GM19324 (cell line): Measurements from ENCODE around the gene DNAAF9.
A peak's percentile ranks its signal among the peaks of the same experiment; 100 is the strongest.
"Not testable (repeated sequence)": the region's sequence is repeated elsewhere in the genome, so short reads cannot be mapped to it uniquely, and the experiment has no call there.

Experiments used
- ATAC-seq: cut with Tn5 transposase; IDR thresholded peaks from one replicate; pipeline ENCODE4 v1.9.1; 2021; ENCODE audit warnings: mild to moderate bottlenecking, moderate library complexity; ENCODE audit not compliant: unreplicated experiment, low FRiP score

Gene DNAAF9

DNA sequence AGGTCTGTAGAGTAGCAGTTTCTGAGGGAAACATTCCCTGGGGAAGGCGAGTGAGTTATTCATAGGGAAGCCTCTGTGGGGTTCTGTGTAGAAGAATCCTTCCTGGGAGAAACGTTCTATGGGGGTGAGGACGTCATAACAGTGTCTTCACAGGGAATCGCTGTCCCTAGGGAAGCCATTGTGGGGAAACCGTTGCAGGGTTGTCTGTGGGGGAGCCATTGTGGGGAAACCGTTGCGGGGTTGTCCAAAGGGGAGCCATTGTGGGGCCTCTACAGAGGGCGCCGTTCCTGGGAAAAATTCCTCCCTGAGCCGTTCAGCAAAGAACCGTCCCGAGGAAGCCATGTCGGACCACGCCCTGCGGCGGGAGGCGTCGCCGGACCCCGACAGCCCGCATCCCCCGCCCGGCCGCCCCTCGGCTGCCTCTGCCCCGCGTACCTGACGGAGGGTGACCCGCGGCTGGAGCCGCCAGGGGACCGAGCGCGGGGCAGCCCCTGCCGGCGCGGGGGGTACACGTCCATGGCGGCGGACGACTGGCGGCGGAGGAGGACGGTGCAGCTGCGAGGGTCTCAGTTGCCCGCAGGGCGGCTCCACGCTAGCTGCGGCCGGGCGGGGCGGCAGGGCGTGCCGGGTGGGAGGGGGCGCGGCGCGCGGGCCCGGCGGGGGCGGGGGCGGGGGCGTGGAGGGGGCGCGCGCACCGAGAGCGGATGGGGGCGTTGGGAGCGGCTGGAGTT lies at the start of gene DNAAF9:
DNAAF9 (minus strand) TSS at position 630 of the 731 bp plus-strand sequence; CDS start at position 518, 112 bp downstream.
- no peak for ATAC-seq

DNA sequence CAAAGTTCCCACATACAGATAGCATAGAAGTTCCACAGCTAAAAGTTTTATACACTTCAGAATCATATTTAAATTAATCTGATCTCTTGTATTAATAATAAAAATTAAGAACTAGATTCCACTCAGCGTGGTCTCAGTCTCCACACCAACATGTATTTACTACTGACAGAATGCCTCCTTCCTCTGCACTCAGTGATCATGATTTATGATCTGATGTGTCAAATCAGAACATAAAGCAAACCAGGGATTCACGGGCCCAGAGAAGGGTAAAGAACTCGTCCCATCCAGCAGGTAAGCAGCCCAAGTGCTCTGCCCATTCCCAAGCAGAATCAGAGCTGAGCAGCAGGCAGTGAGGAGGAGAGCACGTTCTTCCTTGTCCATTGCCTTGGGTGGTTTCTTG lies 49.2 kb upstream of the DNAAF9 start:
- no peak for ATAC-seq

DNA sequence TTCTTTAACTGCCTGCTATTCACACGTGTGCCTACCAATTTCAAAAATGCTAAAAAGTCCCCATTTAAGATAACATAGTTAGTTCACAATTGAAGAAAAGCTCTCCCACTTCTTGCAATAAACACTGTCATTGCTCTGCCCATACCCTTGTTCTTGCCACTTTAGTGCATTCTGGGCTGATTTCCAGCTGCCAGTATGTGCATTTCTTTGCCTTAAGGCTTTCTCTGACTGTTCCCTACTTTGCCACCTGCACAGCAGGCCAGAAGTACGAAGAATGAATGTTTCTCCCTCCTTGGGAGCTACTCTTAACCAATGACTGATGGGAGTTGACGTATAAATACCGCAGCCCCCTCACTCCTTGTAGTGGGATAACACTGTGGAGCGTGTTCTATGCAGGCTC lies 47.4 kb upstream of the DNAAF9 start:
- ATAC-seq = no peak

DNA sequence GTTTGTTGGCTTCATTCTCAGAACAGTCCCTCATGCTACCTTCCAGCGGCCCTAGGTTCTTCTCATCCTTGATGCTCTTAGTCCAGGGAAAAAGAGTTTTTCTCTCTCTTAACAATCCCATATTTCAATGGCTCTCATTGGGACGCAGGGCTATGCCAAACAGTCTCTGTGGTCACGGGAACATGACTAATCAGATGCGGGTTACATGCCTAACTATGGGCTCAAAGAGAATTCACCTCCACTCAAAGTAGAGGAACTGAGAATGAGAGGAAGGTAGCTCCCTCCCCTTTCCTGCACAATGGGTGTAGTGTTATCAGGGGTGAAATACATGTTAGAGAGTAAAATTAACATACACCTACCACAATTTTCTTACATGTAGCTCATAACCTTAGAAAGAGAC lies 45.2 kb upstream of the DNAAF9 start:
- ATAC-seq = no peak

DNA sequence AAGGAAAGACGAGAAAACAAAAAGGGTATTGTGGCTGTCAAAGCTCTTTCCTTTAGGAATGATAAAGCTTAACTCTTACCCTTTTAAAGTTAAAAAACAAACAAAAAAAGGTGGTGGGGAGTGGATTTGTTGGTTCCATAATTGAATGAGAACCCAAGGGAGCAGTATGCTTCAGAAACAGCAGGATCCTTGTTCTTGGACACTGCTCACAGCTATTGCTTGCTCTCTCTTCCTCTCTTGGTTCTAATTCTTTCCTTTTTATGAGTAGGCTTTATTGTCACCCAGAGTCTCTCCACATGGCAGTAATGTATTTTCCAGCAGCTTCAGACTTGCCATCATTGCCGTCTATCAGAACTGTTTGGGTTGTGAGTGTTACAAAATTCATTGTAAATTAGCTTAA lies 44.7 kb upstream of the DNAAF9 start:
- no peak for ATAC-seq

DNA sequence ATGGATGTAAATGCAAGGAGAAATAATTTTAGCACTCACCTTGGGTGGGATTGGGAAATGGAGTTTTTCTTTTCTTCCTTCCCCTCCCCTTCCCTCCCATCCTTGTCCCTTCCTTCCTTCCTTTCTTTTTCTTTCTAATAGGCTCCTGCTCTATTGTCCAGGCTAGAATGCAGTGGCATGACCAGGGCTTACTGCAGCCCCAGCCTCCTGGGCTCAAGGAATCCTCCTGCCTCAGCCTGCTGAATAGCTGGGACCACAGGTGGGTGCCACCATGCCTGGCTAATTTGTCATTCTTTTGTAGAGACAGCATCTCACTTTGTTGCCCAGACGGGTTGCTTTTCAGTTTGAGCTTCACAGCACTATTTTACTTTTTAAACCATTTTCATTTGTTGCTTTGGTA lies 41.9 kb upstream of the DNAAF9 start:
- no peak for ATAC-seq

DNA sequence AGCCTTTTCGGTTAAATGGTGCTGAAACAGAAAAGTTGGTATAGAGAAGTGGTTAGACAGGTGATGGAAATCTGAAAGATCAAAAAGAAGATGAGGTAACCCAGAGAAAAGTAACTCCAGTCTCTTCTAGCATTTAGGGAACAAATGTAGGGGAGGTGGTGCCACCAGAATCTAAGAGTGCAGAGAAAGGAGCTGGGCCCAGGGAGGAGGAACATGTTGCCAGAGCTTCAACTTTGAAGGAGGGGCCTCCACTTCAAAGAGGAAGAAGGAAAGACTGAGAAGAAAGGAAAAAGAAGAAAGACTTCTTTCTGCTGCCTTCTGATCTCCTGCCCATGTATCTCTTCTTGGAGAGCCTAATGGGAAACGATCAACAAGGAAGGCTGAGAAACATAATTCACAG lies 39.9 kb upstream of the DNAAF9 start:
- no peak for ATAC-seq

DNA sequence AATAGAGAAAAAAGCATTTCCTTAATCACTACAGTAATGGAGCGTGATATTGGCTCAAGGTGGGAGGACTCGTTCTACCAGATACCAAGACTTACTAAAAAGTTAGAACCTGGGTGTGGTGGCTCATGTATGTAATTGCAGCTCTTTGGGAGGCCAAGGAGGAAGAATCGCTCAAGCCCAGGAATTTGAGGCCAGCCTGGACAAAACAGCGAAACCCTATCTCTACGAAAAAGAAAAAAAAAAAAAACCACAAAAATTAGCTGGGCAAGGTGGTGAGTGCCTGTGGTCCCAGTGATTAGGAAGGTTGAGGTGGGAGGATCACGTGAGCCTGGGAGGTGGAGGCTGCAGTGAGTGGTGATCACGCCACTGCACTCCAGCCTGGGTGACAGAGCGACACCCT lies 39.3 kb upstream of the DNAAF9 start:
- ATAC-seq = no peak

DNA sequence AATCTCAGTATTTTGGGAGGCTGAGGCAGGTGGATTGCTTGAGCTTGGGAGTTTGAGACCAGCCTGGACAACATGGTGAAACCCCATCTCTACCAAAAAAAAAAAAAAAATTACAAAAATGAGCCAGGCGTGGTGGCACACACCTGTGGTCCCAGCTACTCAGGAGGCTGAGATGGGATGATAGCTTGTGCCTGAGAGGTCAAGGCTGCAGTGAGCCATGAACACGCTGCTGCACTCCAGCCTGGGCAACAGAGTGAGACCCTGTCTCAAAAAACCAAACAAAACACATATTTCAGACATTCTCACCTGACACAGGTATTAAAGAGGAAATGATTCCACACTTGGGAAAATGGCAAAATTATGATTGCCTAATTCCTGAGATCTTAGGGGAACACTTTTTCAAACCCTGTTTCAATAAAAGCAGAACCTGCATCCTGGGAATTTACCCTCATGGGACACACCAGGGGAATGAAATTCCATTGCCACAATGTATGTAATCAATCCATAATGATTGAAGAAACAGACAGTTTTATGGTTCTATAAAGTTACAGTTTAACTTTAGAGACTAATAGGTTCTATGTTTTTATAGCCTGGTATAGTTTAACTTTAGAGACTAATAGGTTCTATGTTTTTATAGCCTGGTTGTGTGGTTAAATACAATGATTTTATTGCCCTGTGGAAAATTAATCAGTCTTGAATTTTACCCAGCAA lies 29.6 kb upstream of the DNAAF9 start:
- ATAC-seq = no peak

DNA sequence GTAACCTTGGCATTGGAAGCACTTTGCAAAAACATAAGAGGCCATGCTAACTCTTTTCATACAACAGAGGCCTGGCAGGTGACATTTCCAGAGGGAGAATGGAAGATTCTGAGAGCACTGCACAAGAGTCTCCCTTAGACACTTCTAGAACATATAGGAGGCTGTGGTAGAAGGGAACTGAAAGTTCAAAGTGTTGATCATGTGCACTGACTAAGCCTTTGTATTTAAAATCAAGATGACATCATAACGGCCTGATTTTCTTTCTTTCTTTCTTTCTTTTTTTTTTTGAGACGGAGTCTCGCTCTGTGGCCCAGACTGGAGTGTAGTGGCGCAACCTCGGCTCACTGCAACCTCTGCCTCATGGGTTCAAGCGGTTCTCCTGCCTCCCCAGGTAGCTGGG lies 26.8 kb upstream of the DNAAF9 start:
- ATAC-seq = no peak

DNA sequence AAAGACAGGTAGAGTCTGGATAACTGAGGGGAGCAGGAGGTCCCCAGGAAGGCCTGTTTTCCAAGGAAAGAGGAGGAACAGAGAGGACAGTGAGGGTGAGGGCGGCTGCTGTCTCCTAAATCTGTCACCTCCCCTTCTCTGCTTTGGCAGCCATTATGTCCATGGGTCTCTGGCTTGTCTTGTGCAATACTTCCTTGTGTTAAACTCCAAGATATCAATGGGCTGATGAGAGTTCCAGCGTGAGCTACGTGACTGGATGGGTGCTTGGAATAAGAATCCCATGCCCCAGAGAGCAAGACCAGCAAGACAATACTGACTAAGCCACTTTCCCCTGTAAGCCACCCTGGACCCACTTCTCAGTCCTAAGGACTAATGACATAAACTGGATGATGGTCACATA lies 26.3 kb upstream of the DNAAF9 start:
- no peak for ATAC-seq

DNA sequence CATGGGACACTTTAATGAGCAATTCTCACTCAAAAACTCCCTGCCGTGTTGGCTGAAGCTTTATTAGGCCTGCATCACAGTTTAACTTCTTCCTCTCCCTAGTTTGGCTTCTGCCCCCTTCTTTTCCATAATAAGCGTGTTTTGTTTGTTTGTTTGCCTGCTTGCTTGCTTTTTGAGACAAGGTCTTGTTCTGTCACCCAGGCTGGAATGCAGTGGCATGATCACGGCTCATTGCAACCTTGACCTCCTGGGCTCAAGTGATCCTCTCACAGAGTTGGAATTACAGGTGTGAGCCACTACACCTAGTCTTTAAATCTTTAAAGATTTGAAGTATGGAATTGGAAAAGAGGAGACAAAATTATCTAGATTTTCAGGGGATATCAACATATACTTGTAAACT lies 25.4 kb upstream of the DNAAF9 start:
- no peak for ATAC-seq

DNA sequence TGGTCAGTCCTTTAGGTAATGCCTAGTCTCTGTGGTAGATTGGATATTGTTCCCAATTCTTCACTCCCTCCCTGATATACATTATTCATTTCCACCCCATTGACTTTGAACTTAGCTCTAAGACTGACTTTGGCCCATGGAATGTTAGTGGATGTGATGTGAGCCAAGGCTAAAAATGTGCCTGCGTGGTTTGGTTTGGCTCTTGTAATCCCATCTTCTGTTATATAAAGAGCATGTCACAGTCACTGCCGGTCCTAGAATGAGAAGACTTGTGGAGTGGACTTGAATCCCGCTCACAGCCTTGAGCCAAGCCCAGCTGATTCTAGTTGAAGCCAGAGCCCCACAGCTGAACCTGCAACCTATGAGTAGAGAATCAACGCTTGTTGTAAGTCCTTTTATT lies 23.6 kb upstream of the DNAAF9 start:
- no peak for ATAC-seq

DNA sequence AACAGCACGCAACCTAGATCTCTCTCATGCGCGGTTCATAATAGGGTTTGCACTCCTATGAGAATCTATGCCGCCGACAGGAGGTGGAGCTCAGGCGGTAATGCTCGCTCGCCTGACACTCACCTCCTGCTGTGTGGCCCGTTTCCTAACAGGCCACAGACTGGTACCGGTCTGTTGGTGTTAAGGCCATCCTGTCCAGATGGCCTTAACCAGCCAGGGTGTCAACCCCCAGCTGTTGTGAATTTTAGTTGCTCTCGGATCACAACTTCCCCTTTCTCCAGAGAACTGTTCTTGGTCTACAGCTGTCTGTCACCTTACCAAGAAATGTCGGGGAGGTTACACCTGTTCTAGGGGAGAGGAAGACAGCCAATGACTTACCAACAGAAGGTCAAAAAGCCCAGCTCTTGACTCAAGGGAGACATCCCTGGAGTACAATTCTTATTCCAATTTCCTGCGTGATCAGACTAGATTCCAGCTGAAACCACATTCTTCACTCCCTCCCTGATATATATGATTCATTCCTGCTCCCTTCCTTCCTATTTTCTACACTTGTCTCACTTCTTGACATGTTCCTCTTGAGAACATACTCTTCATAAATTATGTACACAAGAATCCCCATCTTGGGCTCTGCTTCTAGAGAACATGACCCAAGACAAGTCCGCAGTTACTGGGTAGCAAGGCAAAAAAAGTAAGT lies 23.1 kb upstream of the DNAAF9 start:
- peak; percentile 81 for ATAC-seq

DNA sequence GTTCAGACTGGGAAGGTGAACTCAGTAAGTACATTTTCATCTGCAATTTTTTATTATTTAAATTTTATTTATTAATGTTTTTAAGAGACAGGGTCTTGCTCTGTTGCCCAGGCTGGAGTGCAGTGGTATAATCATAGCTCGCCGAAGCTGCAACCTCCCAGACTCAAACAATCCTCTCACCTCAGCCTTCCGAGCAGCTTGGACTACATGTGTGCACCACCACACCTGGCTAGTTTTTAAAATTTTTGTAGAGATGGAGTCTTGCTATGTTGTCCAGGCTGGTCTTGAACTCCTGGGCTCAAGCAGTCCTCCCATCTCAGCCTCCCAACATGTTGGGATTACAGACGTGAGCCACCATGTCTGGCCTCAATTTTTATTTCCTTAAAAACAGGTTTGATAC lies 19.3 kb upstream of the DNAAF9 start:
- ATAC-seq = not testable (repeated sequence)

DNA sequence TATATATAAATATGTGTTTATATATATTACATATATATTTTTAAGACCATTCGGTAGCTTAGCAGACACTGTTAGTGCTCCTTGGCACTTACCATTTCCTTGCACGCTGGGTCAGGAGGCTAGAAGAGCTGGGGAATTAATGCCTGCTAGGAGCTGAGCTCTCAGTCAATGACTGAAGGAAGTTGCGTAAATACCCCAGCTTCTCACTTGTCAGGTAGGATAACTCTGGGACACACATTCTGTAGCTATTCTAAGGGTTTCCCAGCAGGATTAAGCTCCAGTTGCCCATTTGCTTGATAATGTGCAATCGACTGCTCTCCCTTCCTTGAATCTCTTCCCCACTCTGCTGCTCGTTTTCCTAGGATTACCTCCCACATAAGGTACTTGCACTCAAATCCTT lies 15.7 kb upstream of the DNAAF9 start:
- no peak for ATAC-seq

DNA sequence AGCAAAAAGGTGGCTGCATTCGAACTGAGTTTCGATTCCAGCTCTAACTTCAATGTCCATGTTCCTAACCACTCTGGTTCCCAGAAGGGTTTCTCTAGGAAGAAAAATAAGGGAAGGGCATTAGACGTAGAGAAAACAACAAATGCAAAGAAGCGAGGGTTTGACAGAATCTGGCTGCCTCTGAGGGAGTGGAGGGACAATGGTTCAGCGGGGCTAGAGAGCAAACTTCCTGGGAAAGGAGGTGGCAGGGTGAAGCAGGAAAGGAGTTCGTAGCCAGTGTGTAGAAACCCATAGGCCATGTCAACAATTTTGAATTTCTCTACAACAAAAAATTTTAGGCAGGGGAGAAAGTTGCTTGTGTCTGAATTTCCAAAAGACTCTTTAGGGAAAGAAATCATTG lies 14.5 kb upstream of the DNAAF9 start:
- no peak for ATAC-seq

DNA sequence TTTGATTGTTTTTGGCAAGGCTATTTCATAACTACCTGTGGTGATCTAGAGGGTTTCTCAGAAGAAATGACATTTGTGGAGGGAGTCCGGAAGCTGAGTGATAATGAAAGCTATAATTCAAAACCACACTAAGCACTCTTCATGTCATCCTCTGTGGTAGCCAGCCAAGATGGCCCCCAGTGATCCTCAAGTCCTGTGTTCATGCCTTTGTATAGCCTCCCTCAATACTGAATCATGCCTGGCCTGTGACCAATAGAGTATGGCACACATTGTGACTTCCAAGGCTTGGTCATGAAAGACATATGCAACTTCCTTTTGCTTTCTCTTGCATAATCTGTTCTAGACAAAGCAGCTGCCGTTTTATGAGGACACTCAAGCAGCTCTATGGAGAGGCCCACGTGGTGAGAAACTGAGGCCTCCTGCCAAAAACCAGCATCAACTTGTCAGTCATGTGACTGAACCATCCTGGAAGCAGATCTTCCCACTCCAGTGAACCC lies 12.8 kb upstream of the DNAAF9 start:
- ATAC-seq = no peak

DNA sequence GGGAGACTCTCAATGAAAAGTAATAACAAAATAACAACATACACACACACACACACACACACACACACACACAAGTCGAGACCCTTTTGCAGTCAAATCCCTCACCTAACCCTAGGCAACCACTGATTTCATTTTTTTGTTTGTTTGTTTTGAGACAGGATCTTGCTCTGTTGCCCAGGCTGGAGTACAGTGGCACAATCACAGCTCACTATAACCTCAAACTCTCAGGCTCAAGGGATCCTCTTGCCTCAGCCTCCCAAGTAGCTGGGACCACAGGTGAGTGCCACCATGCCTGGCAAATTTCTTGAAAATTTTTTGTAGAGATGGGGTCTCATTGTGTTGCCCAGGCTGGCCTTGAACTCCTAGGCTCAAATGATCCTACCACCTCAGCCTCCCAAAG lies 10.7 kb upstream of the DNAAF9 start:
- ATAC-seq = not testable (repeated sequence)

DNA sequence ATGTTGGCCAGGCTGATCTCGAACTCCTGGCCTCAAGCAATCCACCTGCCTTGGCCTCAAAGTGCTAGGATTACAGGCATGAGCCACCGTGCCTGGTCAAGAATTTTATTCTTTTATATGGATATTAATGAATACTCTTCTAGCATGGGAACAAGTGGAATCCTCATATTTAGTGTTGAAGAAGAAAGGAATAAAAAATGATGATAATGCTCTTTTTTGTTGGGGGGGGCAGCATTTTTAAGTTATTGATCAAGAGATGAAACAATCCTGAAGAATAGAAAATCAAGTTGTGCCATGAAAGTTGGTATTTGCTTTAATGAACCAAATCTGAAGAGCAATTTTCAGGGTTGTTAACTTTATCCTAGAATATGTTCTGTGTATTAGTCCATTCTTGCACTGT lies 6.7 kb upstream of the DNAAF9 start:
- no peak for ATAC-seq

DNA sequence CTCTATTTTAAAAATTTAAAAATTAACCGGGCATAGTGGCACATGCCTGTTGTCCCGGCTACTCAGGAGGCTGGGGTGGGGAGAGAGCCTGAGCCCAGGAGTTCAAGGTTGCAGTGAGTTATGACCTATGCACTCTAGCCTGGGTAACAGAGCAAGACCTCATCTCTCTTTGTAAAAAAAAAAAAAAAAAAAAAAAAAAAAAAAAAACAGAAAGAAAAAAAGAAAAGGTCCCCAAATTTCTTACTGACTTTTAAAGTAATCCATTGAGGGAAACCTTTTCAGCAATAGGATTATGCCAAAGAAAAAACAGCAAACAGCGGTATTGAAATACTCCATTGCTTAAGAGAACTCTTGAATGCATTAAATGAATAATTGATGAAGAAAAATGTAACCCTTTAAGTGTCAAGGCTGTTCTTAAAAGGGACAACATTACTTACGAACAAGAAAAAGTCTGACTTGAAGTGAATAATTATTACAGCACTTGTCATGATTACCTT lies 6.0 kb upstream of the DNAAF9 start:
- ATAC-seq = no peak
